Measurements from ENCODE around the gene ILF2.

ILF2 gene

DNA sequence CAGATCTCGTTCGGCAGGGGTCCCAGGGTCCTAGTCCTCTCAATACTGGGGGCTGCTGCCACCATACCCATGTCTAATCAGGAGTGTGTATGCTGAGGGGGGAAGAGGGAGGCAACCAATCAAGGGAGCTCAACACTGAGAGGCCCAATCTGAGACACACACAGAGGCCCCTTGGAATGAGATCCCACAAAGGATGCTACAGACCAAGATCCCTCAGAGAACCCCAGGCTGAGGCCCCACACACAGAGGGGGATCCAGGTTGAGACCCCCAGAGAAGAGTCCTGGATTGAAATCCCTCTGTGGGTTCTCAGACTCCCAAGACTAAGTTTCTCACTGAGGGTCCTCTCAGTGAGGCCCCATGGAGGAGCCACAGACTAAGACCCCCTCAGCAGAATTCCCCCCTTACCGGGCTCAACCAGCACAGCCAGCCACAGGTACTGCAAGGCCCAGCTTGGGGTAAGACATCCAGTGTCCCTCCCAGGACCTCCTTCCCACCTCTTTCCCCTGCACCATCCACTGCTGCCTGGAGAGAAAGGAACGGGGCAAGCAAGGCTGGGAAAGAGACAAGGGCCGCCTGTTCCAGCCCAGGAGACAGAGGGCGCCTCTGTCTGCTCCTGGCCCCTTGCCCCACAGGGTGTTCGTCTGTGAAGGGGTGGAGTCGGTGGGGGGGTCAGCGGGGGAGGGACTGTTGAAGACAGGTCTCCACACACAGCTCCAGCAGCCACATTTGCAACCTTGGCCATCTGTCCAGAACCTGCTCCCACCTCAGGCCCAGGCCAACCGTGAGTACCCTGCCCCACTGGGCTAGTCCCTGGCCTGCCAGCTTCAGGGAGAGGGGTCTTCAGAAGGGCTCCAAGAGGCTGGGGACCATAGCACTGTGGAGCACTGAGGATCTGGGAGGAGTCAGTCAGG, 42.8 kb downstream of the ILF2 start, which contains the start of gene S100A1:
S100A1 (plus strand) TSS at position 720 of the 912 bp plus-strand sequence. CDS start 2,088 bp downstream, outside the sequence.
- no peak for DNase-seq (ENCODE audit: low read depth)

DNA sequence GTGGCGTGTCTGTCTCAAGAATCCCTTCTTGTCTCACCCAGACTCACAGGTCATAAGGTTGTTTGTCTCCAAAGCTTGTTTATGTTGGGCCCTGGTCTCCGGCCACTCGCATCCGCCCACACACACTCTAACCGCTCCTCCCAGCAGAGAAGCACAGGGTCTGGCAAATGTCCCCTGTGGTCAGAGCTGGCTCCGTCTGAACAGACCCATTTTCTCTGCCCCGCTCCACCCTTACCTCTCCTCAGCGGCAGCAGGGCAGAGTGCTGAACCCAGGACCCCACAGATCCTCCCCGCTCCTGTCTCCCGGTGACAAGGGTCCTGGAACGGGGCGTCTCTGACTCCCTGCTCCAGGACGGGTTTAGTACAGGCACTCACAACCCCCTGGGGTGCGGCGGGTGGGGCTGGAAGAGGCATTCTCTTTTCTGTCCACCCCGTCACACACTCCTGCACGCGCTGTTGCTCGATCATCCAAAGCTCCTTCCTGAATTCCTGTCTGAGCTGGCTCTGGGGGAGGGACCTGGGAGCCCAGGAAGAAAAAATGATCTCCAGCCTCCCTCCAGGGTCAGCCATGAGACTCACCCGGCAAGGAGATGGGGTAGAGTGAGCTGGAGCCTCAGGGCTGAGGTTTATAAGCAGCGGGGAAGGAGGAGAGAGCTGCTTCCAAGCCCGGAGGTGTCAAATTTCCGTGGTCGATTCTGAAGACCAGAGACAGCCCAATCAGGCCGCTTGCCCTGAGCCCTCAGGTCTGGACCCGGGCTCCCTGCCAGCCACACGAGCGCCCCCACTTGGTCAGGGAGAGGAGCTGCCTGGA, 43.7 kb downstream of the ILF2 start, which contains the start of gene S100A13:
S100A13 (minus strand) TSS at position 602 of the 811 bp plus-strand sequence. CDS start 1,033 bp downstream, outside the sequence.
- no peak for DNase-seq (ENCODE audit: low read depth)

GRCh38 chr1:153626477-153626903, 44.3 kb downstream of the ILF2 start:
- no peak for DNase-seq (ENCODE audit: low read depth)

- no peak for DNase-seq (ENCODE audit: low read depth)
These were observed 45.7 kb downstream of the ILF2 start for GRCh38 chr1:153624965-153625611.

DNA sequence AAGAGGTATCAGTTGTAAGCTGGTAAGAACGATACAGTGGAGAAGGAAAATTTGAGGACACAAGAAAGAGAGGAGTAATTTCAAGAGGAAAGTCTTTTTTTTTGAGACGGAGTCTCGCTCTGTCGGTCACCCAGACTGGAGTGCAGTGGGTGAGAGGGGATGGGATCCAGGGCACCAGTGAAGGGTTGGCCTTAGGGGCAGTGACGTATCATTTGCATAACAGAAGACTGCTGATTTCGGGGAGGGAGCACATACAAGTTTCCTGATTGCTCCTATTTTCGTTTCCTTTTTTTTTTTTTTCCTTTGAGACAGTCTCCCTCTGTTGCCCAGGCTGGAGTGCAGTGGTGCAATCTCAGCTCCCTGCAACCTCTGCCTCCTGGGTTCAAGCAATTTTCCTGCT, 47.7 kb downstream of the ILF2 start:
- no peak for DNase-seq (ENCODE audit: low read depth)

DNA sequence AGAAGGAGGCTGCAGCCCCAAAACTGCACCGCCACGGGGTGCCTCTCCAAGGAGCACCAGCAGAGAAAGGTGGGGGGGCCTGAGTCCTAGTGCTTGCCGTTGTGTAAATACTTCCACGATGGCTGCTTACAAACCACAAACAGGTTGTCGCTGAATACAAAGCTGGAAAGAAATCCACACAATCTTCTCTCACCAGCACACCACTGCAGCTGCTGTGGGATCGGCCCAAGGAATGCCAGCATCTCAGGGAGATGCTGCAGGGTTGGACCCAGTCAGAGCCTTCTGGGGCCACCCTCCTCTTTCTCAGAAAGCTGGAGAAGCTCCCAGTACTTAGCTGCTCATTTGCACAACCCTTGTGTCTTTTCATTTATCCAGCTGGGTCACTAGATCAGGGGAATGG, 51.6 kb downstream of the ILF2 start:
- no peak for DNase-seq (ENCODE audit: low read depth)

DNA sequence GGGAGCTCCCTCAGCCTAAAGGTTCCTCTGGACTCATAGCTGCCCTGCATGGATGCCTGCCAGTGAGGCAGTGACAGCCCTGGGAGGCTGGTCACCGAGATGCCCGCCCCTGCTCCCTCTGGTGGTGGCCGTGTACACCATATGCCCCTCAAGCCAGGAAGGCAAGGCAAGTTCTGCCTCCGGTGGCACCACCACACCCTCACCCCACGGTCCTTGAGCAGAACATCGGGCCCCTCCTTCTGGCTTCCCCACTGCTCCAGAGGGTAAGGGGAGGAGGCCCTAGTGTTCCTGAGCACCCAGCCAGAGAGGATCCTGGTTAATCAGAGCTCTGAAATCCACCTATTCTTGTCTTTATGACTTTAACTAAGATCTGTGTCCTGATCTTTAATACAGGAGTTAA, 53.1 kb downstream of the ILF2 start:
- DNase-seq (ENCODE audit: low read depth), result no peak

DNA sequence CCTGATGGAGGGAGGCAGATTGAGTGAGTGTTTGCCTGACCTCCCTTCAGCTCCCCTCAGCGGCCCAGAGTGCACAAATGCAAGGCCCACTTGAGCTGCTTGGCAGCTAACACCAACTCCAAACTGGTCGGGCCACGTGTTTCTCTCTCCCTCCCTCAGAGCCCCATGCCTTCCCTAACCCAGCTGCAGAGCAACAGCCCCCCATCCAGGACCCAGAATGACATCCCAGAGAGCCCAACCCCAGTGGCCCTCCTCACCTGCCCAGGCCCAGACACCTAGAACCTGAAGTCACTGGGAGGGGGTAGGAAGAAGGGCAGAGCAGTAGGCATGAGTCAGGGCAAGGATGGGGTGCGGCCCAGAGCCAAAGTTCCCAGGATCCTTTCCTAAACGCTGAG, 53.9 kb downstream of the ILF2 start:
- DNase-seq (ENCODE audit: low read depth), result no peak

GRCh38 chr1:153616144-153616916, 54.5 kb downstream of the ILF2 start, which contains the start of gene S100A14:
S100A14 (minus strand) TSS chr1:153616325; CDS start chr1:153615858, 467 bp downstream.
- DNase-seq (ENCODE audit: low read depth), result no peak

DNA sequence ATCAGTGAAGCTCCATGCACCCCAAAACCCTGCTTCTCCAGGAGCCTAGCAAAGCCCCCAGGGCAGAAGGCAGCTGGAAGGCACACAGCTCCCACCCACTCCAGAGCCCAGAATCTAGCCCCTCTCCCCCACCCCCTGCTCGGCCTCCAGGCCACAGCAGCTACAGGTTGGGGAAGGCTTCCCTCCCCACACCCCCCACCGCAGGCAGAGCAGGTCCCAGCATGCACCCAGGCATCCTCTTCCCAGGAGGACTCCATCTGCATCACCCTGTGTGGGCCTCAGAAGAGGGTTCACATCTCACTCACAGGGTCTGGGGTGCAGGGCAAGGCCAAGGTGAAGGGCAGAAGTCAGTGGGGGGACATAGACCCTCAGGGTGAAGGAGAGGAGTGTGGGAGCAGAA, 55.4 kb downstream of the ILF2 start:
- DNase-seq (ENCODE audit: low read depth), result no peak

- no peak for DNase-seq (ENCODE audit: low read depth)
These were observed 55.9 kb downstream of the ILF2 start for GRCh38 chr1:153614906-153615305.

- no peak for DNase-seq (ENCODE audit: low read depth)
These were observed 56.4 kb downstream of the ILF2 start for GRCh38 chr1:153614189-153614900.

DNA sequence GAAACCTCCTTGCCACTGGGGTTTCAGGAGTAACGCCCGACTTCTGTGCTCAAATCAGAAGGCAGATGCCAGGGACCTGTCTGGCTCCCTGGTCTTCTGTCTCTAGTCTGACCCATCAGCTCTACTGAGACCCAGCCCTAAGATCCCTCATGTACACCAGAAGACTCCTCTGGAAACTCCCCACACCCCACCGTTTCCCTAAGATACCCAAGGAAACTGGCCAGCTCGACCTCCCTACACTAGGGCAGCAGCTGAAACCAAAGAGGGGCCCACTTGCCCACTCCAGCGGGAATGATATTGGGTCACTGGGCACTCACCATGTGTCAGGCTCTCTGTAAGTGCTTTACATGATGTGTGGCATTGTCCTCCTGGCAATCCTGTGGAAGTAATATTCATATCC, 57.4 kb downstream of the ILF2 start:
- DNase-seq (ENCODE audit: low read depth), result no peak

- no peak for DNase-seq (ENCODE audit: low read depth)
These were observed 58.0 kb downstream of the ILF2 start, which contains the start of gene S100A16 for GRCh38 chr1:153612755-153613331. S100A16 (minus strand) TSS chr1:153613137; CDS start chr1:153608151, 4,986 bp downstream.

- DNase-seq (ENCODE audit: low read depth), result no peak
These were observed 58.6 kb downstream of the ILF2 start for GRCh38 chr1:153612111-153612754.
